C4-2B (cell line): ENCODE results near the gene ANKRD55.
A peak's percentile ranks its signal among the peaks of the same experiment; 100 is the strongest.

Experiments
- H3K27ac ChIP-seq: fragments of 450-650 bp; 2 replicates; pipeline ENCODE4 v1.5.1; 2017
- ZFX ChIP-seq: fragments of 450-650 bp; IDR thresholded peaks from 2 replicates; pipeline ENCODE4 v1.6.1; 2017
- TF ChIP-seq, protein P1 (sequence below): fragments of 450-650 bp; conservative IDR thresholded peaks from 2 replicates; pipeline ENCODE4 v1.5.1; 2017; ENCODE audit warnings: mild to moderate bottlenecking

Gene ANKRD55

GRCh38 chr5:56200971-56201666, 32.0 kb downstream of the ANKRD55 start:
- H3K27ac ChIP-seq: no peak overlapping the region

DNA sequence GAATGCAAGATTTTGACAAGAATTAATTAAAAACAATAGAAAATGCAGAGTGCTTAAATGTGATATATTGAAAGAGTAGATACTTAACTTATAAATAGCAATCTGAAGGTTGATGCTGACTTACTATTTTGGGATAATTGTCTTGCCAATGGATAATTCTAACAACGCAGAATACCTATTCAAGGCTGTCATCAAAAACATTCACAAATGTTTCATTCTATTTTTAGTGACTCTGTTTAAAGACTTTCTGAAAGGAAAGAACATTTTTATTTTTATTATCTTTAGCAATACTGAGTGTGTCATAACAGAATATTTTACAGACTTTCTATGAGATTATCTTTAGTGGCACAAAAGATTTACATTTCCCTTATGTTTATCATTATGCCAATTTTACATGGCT, 38.1 kb downstream of the ANKRD55 start:
- no peak for TF ChIP-seq ZFX

More at GRCh38 chr5:56200971-56201666, 32.0 kb downstream of the ANKRD55 start:
- no peak for TF ChIP-seq ZFX
- TF ChIP-seq, protein P1, sequence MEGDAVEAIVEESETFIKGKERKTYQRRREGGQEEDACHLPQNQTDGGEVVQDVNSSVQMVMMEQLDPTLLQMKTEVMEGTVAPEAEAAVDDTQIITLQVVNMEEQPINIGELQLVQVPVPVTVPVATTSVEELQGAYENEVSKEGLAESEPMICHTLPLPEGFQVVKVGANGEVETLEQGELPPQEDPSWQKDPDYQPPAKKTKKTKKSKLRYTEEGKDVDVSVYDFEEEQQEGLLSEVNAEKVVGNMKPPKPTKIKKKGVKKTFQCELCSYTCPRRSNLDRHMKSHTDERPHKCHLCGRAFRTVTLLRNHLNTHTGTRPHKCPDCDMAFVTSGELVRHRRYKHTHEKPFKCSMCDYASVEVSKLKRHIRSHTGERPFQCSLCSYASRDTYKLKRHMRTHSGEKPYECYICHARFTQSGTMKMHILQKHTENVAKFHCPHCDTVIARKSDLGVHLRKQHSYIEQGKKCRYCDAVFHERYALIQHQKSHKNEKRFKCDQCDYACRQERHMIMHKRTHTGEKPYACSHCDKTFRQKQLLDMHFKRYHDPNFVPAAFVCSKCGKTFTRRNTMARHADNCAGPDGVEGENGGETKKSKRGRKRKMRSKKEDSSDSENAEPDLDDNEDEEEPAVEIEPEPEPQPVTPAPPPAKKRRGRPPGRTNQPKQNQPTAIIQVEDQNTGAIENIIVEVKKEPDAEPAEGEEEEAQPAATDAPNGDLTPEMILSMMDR: peak; percentile 87

DNA sequence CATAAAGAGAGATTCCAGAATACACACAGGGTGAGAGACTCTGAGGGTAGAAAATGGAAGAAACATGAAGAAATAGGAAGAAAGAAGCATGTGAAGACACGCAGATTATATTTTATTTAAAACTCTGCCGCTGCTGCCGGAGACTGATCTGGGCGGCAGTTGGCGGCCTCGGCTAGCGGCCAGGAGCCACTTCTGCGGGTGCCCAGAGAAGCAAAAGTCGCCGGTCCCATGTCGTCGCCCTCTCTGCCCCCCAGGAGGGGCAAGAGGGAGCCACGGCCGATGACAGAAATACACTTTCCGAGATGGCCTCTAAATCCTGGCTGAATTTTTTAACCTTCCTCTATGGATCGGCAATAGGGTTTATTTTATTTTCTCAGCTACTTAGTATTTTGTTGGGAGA, 40.9 kb downstream of the ANKRD55 start:
- TF ChIP-seq, protein P1: no peak
- no peak for TF ChIP-seq ZFX
- no peak overlapping the region for H3K27ac ChIP-seq

More for the DNA sequence above, 38.1 kb downstream of the ANKRD55 start:
- no peak overlapping the region for H3K27ac ChIP-seq

- H3K27ac ChIP-seq: no peak overlapping the region
- no peak for TF ChIP-seq ZFX
- TF ChIP-seq, protein P1: no peak
Measured at GRCh38 chr5:56191656-56192055, 41.5 kb downstream of the ANKRD55 start.

DNA sequence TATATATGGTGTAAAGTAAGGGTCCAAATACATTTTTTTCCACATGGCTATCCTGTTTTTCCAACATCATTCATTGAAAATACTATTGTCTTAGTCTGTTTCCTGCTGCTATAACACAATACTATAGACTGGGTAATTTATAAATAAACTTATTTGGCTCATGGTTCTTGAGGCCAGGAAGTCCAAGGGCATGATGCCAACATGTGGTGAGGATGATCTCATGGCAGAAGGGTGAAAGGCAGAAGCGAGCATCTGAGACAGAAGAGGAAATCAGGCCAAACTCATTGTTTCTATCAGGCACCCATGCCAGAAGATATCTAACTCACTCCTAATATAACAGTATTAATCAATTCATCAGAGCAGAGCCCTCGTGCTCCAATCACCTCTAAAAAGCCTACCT, 42.6 kb downstream of the ANKRD55 start:
- TF ChIP-seq, protein P1: no peak
- TF ChIP-seq ZFX: no peak
- H3K27ac ChIP-seq: no peak overlapping the region

GRCh38 chr5:56185768-56186311, 47.3 kb downstream of the ANKRD55 start:
- H3K27ac ChIP-seq: no peak overlapping the region
- TF ChIP-seq, protein P1: no peak
- TF ChIP-seq ZFX: no peak

DNA sequence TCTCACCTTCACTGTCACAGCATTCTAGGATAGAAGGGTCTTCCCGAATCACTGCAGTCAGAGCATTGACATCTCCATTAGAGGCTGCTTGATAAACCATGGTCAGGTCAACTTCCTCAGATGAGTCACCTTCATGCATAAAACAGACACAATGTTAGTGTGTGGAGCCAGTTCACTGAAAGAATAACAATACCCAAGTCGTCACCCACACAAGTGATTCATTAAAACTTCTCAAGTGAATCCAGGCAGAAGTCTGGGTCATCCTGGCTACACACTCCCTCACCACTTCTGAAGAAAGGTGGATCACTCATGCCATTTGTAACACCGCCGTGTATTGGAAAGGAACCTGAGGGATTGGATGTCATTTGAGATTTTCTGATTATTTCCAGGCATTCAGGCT, 49.6 kb downstream of the ANKRD55 start:
- TF ChIP-seq ZFX: no peak
- no peak overlapping the region for H3K27ac ChIP-seq

GRCh38 chr5:56179442-56179841, 53.7 kb downstream of the ANKRD55 start:
- no peak overlapping the region for H3K27ac ChIP-seq
- no peak for TF ChIP-seq ZFX
- TF ChIP-seq, protein P1: no peak
